ENCODE data around the gene TRPV6. TPM values are rescaled to one million over a fixed set of nuclear protein-coding genes. Genes with fewer than 3 reads are reported as not detected.

TRPV6 gene
- polyA plus RNA-seq, 3 donors, result 0.44 TPM; not detected in 2

DNA sequence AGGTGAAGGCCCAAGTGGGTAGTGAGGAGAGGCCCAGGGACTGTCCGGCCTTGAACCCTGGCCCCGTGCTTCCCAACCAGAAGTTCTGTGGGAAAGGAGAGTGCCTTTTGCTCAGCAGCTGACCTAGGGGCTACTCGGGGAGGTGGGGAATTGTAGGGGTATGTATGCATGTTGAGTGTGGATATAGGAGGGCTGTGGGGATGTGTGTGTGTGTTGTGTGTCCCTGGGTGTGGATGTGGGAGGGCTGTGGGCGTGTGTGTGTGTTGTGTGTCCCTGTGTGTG, 18.5 kb downstream of the TRPV6 start:
- Mint-ChIP-seq H3K27me3 (ENCODE audit: low read depth in 3 of 3) (peaks cover 0 to 2% (median 2%) of the 10 kb centered on the region in 3 donors), H3K9me3 (no peaks in the 10 kb centered on the region), H3K36me3 (peaks cover 48 to 67% of the 10 kb centered on the region in 2 donors), H3K27ac (no peak overlapping the region), H3K4me3 (no peak overlapping the region), H3K4me1 (peaks cover 25% of the 10 kb centered on the region)
- TF ChIP-seq, protein P1, sequence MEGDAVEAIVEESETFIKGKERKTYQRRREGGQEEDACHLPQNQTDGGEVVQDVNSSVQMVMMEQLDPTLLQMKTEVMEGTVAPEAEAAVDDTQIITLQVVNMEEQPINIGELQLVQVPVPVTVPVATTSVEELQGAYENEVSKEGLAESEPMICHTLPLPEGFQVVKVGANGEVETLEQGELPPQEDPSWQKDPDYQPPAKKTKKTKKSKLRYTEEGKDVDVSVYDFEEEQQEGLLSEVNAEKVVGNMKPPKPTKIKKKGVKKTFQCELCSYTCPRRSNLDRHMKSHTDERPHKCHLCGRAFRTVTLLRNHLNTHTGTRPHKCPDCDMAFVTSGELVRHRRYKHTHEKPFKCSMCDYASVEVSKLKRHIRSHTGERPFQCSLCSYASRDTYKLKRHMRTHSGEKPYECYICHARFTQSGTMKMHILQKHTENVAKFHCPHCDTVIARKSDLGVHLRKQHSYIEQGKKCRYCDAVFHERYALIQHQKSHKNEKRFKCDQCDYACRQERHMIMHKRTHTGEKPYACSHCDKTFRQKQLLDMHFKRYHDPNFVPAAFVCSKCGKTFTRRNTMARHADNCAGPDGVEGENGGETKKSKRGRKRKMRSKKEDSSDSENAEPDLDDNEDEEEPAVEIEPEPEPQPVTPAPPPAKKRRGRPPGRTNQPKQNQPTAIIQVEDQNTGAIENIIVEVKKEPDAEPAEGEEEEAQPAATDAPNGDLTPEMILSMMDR (IDR thresholded peaks at IDR 0.05), result no peak
- no peak overlapping the region for H3K4me3 ChIP-seq (replicated peaks in 1 of 3; ENCODE audit: low read depth in 2 of 3, low read length in 3 of 3)
- no peak overlapping the region for H2AFZ ChIP-seq (ENCODE audit: insufficient read depth, low read depth, low read length, poor library complexity, severe bottlenecking)
- intact Hi-C loops (cut with micrococcal nuclease), result no loop called here
- H3K9ac ChIP-seq (ENCODE audit: insufficient read depth, low read length, poor library complexity, severe bottlenecking), result no peak overlapping the region
- peaks cover 25 to 57% of the 10 kb centered on the region in 2 donors for H3K36me3 ChIP-seq (replicated peaks in 1 of 2; ENCODE audit: control insufficient read depth in 1 of 2, insufficient read depth in 2 of 2, low read length in 2 of 2)
- no peak overlapping the region for H3K4me2 ChIP-seq (replicated peaks; ENCODE audit: extremely low read depth, low read length, poor library complexity, severe bottlenecking)
- peaks cover 12% of the 10 kb centered on the region in 2 donors for H3K4me1 ChIP-seq (ENCODE audit: control insufficient read depth in 1 of 2, insufficient read depth in 2 of 2, low read length in 2 of 2)
- DNase-seq, result no peak
- H3K9me3 ChIP-seq (replicated peaks in 1 of 2; ENCODE audit: control insufficient read depth in 1 of 2, insufficient read depth in 1 of 2, low read length in 2 of 2), result no peaks in the 10 kb centered on the region
- no peak overlapping the region for H3K27ac ChIP-seq (ENCODE audit: low read depth in 1 of 2, low read length in 2 of 2)
- WGBS (ENCODE audit: insufficient coverage), result 92% methylated on average over 4 of the region's 4 CpGs
- H3K27me3 ChIP-seq (ENCODE audit: control insufficient read depth in 2 of 2, insufficient read depth in 2 of 2, low read length in 2 of 2), result no peaks in the 10 kb centered on the region
- H3K79me2 ChIP-seq (ENCODE audit: insufficient read depth, low read length), result no peaks in the 10 kb centered on the region
- H4K20me1 ChIP-seq (ENCODE audit: insufficient read depth, low read length), result no peaks in the 10 kb centered on the region

DNA sequence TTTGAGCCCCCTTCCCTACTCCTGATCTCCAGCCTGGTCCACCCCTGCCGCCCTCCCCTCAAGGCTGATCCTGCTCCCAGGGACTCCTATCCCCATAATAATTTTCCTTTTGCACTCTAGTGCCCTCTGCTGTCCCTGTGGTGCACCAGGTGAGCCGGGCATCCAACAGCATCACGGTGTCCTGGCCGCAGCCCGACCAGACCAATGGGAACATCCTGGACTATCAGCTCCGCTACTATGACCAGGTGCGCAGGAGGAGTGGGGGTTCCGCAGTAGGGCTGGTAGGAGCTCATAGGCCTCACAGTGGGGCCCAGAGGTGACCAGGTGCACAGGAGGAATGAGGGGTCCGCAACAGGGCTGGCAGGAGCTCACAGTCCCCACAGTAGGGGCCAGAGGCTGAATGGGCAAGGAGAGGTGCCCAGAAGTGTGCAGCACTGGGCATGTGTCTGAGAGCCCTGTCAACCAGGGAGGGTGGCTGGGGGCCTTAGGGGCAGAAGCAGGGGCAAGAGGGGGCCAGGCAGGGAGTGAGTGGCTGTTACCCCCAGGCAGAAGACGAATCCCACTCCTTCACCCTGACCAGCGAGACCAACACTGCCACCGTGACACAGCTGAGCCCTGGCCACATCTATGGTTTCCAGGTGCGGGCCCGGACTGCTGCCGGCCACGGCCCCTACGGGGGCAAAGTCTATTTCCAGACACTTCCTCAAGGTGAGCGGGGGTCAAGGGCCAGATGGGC, 19.0 kb downstream of the TRPV6 start:
- no peaks in the 10 kb centered on the region for H3K79me2 ChIP-seq (ENCODE audit: insufficient read depth, low read length)
- WGBS (ENCODE audit: insufficient coverage), result 86% methylated on average over 17 of the region's 18 CpGs
- H3K4me1 ChIP-seq (ENCODE audit: control insufficient read depth in 1 of 2, insufficient read depth in 2 of 2, low read length in 2 of 2), result peaks cover 12% of the 10 kb centered on the region in 2 donors
- H3K27me3 ChIP-seq (ENCODE audit: control insufficient read depth in 2 of 2, insufficient read depth in 2 of 2, low read length in 2 of 2), result no peaks in the 10 kb centered on the region
- TF ChIP-seq, protein P1 (IDR thresholded peaks at IDR 0.05), result peak; percentile 48
- DNase-seq, result no peak
- Mint-ChIP-seq H3K27ac (no peak overlapping the region), H3K4me3 (no peak overlapping the region), H3K36me3 (peaks cover 51 to 62% of the 10 kb centered on the region in 2 donors), H3K4me1 (peaks cover 25% of the 10 kb centered on the region), H3K27me3 (ENCODE audit: low read depth in 3 of 3) (peaks cover 0 to 2% (median 0%) of the 10 kb centered on the region in 3 donors), H3K9me3 (no peaks in the 10 kb centered on the region)
- H3K4me2 ChIP-seq (replicated peaks; ENCODE audit: extremely low read depth, low read length, poor library complexity, severe bottlenecking), result no peak overlapping the region
- peaks cover 30 to 58% of the 10 kb centered on the region in 2 donors for H3K36me3 ChIP-seq (replicated peaks in 1 of 2; ENCODE audit: control insufficient read depth in 1 of 2, insufficient read depth in 2 of 2, low read length in 2 of 2)
- H3K4me3 ChIP-seq (replicated peaks in 1 of 3; ENCODE audit: low read depth in 2 of 3, low read length in 3 of 3), result no peak overlapping the region
- H2AFZ ChIP-seq (ENCODE audit: insufficient read depth, low read depth, low read length, poor library complexity, severe bottlenecking), result no peak overlapping the region
- intact Hi-C loops (cut with micrococcal nuclease), result no loop called here
- no peak overlapping the region for H3K9ac ChIP-seq (ENCODE audit: insufficient read depth, low read length, poor library complexity, severe bottlenecking)
- H3K27ac ChIP-seq (ENCODE audit: low read depth in 1 of 2, low read length in 2 of 2), result no peak overlapping the region
- H4K20me1 ChIP-seq (ENCODE audit: insufficient read depth, low read length), result no peaks in the 10 kb centered on the region
- no peaks in the 10 kb centered on the region for H3K9me3 ChIP-seq (replicated peaks in 1 of 2; ENCODE audit: control insufficient read depth in 1 of 2, insufficient read depth in 1 of 2, low read length in 2 of 2)

All from CD14-positive monocyte (primary cell).